Activated naive CD4-positive, alpha-beta T cell treated with anti-CD3 and anti-CD28 coated beads, Interleukin-2, amount 10 ng/mL, durations not matched to agents 7 days and 5 days (primary cell): Measurements from ENCODE around the gene C10orf62.
A peak's percentile ranks its signal among the peaks of the same experiment; 100 is the strongest.

ENCODE experiments used
- CTCF ChIA-PET: fragments of 350-600 bp; sonication (Branson Sonifier 250); formaldehyde crosslinking; loops from one replicate; lab custom pipeline; 2021; ENCODE audit warnings: antibody characterized with exemption; lab: Charles Lee
- DNase-seq: peaks from one replicate; pipeline ENCODE4 v3.0.0-alpha.2; 2020
- H3K27ac Mint-ChIP-seq: one replicate; pipeline ENCODE4 v1.8.0; 2021; ENCODE audit warnings: mild to moderate bottlenecking, moderate library complexity, mixed read lengths
- H3K27me3 Mint-ChIP-seq: one replicate; pipeline ENCODE4 v1.8.0; 2021; ENCODE audit warnings: mild to moderate bottlenecking, mixed read lengths
- H3K36me3 Mint-ChIP-seq: one replicate; pipeline ENCODE4 v1.8.0; 2021; ENCODE audit warnings: mixed read lengths
- H3K4me1 Mint-ChIP-seq: one replicate; pipeline ENCODE4 v1.8.0; 2021; ENCODE audit warnings: mixed read lengths
- H3K4me3 Mint-ChIP-seq: one replicate; pipeline ENCODE4 v1.8.0; 2021; ENCODE audit warnings: mild to moderate bottlenecking, moderate library complexity, mixed read lengths
- H3K9me3 Mint-ChIP-seq: one replicate; pipeline ENCODE4 v1.8.0; 2021; ENCODE audit warnings: mixed read lengths

The C10orf62 gene, protein sequence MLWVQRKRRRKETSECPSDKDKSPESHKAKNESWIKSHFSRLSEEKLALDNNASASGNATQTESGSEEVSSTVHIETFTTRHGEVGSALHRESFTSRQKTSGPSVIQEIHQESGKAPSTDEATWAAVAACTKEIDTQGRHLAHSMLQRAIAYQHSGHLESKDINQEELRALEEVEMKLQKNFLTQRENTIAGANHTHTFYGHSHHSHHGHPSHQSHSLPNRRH

DNA sequence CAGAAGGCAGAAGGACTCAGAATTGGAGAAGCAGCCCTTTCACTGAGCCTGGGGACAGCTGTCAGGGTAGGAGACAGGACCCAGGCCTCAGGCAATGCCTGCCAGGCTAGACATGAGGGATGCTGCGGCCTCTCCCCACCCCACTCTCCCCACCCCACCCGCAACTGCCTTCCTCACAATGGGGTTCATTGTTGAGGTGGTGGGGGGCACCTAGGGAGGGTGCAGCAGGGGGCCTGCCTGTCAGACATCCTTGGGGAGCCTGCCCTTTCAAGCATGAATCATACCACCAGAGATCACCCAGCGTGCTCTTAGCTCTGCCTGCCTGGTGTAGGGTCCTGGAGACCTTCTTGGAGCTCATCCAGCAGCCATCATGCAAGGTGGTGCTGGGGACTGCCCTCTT is at the start of gene C10orf62:
C10orf62 (plus strand) TSS at position 243 of the 400 bp plus-strand sequence. CDS start 177 bp downstream, outside the sequence.
- no peaks in the 10 kb centered on the region for H3K36me3 Mint-ChIP-seq
- DNase-seq: no peak
- no peaks in the 10 kb centered on the region for H3K9me3 Mint-ChIP-seq
- H3K27me3 Mint-ChIP-seq: peaks cover 3% of the 10 kb centered on the region
- H3K4me3 Mint-ChIP-seq: no peak within 1 kb of the TSS
- H3K4me1 Mint-ChIP-seq: peaks cover 5% of the 10 kb centered on the region
- CTCF ChIA-PET: no interaction called here
- H3K27ac Mint-ChIP-seq: peak within 1 kb of the TSS; percentile 55

DNA sequence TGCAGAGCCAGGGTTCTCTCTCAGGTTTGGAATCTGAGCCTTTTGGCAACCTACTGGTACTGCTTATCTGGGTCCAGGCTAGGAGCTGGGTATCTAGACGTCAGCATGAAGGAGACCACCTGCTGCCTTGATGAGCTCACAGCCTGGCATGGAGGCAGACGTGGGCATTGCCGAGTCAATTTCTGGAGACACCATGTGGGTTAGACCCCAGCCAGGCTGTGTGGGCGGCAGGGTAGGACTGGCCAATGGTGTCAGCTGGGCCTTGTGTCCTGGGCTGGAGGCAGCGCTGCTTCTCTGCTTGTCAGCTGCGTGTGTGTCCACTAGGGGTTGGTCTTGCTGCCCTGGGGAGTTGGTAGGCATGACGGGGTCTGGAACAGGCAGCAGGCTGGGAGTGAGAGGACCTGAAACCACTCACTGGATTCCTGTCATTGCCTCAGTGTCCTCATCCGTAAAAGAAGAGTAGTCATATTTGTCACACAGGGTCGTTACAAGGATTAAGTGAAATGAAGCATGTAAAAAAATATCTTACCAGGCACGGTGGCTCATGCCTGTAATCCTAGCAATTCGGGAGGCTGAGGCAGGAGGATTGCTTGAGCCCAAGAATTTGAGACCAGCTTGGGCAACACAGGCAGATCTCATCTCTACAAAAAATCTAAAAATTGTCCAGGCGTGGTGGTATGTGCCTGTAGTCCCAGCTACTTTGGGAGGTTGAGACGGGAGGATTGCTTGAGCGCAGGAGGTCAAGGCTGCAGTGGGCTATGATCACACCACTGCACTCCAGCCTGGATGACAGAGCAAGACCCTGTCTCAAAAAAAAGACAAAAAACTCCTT is 48.6 kb upstream of the C10orf62 start:
- no peaks in the 10 kb centered on the region for H3K9me3 Mint-ChIP-seq
- peaks cover 11% of the 10 kb centered on the region for H3K4me1 Mint-ChIP-seq
- peak overlapping the region; percentile 33 for H3K27ac Mint-ChIP-seq
- CTCF ChIA-PET: interaction anchor here (2.5 kb wide), 1 partner anchor 11 kb away, joined by 5 read pairs; no protein-coding TSS in a partner anchor
- no peak for DNase-seq
- H3K4me3 Mint-ChIP-seq: no peak overlapping the region
- no peaks in the 10 kb centered on the region for H3K27me3 Mint-ChIP-seq
- H3K36me3 Mint-ChIP-seq: no peaks in the 10 kb centered on the region

DNA sequence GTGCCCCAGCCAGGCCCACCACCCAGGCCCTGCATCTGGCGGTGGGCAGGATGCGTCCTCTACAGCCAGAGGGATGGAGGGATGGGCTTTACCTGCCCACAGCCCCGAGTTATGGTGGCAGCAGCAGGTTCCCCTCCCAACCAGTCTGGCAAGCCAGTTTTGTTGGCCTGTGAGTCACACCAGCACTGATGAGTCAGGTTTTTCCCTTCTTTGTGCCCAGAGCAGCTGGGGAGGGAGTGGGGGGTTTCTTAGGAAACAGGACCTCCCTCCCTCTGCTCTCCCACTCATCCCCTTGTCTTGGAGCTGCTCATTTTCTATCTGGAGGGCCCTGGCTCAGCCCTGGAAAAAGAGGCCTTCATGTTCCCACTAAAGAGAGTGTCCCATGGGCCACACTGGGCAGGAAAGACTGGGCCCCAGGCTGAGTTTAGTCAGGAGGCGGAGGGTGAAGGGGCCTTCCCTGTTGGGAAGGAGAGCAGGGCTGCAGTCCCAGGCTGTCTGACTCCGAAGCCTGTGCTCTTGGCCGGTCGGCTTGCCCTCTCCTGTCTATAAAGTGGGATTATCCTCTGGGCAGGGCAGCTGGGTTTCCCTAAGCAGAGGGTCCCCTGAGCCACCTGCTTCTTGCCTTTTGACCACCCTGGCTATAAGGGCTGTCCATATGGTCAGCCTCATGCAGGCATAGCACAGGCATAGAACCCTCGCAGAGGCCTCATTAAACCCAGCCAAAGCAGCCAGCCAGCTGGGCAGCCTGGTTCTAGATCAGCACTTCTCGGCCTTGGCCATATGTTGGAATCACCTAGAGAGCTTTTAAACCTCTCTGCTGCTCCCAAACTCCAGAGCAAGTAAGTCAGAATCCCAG is 47.1 kb upstream of the C10orf62 start:
- H3K4me3 Mint-ChIP-seq: no peak overlapping the region
- no peaks in the 10 kb centered on the region for H3K27me3 Mint-ChIP-seq
- no peaks in the 10 kb centered on the region for H3K36me3 Mint-ChIP-seq
- DNase-seq: no peak
- CTCF ChIA-PET: interaction anchor here (1.3 to 2.5 kb wide), 2 partner anchors 8 to 10 kb away, joined by 5 read pairs; no protein-coding TSS in a partner anchor
- H3K9me3 Mint-ChIP-seq: no peaks in the 10 kb centered on the region
- no peak overlapping the region for H3K27ac Mint-ChIP-seq
- peaks cover 11% of the 10 kb centered on the region for H3K4me1 Mint-ChIP-seq

DNA sequence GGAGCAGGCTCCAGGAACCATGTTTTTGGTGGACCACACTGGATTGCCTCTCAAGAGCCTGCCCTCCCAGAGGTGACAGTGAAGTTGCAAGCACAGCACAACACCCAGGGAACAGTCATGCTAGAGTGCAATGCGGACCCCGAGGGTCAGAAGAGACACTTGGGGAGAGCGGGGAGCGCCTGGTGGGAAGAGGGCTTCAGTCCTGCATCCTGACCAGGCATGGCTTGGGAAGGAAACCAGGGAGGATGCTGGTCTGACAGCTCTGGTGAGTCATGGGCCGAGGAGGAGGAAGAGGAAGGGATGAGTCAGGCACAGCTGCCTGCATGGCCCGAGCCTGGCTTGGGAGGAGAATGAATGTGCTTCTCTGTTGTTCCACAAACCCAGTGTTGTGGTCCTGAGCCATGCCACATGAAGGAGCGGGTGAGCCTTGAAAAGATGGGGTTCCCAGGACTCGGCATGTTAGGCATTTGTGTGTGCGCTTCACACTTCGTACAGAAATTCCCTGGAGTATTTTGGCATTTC is 46.4 kb upstream of the C10orf62 start:
- peak; percentile 36 for DNase-seq
- Mint-ChIP-seq H3K27me3 (no peaks in the 10 kb centered on the region), H3K4me1 (peaks cover 11% of the 10 kb centered on the region), H3K27ac (no peak overlapping the region), H3K36me3 (no peaks in the 10 kb centered on the region), H3K4me3 (no peak overlapping the region), H3K9me3 (no peaks in the 10 kb centered on the region)
- CTCF ChIA-PET: interaction anchor here (1.3 to 2.5 kb wide), 3 partner anchors 9 to 11 kb away, joined by 5 read pairs; no protein-coding TSS in a partner anchor

DNA sequence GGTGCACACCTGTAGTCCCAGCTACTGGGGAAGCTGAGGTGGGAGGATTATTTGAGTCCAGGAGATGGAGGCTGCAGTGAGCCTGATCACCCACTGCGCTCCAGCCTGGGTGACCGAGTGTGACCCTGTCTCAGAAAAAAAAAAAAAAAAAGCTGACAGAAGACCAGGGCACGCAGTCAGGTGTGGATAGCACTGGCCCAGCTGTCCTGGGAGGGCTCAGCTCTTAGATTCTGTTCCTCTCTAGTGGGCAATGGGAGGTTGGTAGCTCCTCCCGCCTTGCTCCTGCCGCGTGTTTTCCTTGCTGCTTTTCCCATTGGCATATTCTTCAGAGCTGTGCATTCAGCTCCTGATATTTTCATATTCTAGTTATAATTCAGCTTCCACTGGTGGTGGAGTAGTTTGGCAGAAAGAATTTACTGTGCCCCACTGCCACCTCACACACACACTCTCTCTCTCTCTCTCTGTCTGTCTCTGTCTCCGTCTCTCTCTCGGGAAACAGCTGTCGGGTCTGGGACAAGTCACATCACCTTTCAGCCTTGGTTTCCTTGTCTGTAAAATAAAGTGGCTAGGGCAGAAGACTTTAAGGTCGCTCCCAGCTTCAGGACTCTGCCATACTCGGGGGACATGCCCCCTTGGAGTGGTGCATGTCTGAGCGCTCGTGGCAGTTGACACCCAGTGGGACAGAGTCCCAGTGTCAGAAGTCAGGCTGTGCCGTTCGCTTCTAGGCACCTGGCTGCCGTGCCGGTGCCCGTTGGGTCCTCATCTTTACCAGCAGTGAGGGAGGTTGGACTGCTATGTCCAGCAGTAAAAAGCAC is 42.9 kb upstream of the C10orf62 start:
- Mint-ChIP-seq H3K27me3 (no peaks in the 10 kb centered on the region), H3K36me3 (no peaks in the 10 kb centered on the region), H3K27ac (no peak overlapping the region), H3K9me3 (no peaks in the 10 kb centered on the region), H3K4me3 (no peak overlapping the region), H3K4me1 (peaks cover 11% of the 10 kb centered on the region)
- no peak for DNase-seq
- CTCF ChIA-PET: interaction anchor here (0.6 to 1.3 kb wide), 4 partner anchors 8 to 84 kb away, joined by 3 to 7 read pairs (median 3); partner anchors contain the start of gene ANKRD2

DNA sequence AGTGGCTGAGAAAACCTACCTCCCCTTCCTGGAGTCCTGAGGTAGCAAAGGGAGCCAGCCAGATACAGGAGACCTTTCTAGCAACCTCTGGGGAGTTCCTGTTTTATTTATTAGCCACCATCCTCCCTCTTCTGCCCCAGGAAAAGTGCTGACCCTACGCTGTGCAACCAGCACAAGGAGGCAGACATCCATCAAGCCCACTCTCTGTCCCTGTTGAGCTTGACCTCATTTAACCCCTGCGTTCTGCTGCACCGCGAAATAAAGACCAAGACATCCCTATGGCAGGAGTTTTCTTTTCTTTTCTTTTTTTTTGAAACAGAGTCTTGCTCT is 42.3 kb upstream of the C10orf62 start:
- H3K9me3 Mint-ChIP-seq: no peaks in the 10 kb centered on the region
- DNase-seq: no peak
- H3K36me3 Mint-ChIP-seq: no peaks in the 10 kb centered on the region
- peaks cover 11% of the 10 kb centered on the region for H3K4me1 Mint-ChIP-seq
- H3K27me3 Mint-ChIP-seq: no peaks in the 10 kb centered on the region
- no peak overlapping the region for H3K27ac Mint-ChIP-seq
- H3K4me3 Mint-ChIP-seq: no peak overlapping the region
- CTCF ChIA-PET: no interaction called here

DNA sequence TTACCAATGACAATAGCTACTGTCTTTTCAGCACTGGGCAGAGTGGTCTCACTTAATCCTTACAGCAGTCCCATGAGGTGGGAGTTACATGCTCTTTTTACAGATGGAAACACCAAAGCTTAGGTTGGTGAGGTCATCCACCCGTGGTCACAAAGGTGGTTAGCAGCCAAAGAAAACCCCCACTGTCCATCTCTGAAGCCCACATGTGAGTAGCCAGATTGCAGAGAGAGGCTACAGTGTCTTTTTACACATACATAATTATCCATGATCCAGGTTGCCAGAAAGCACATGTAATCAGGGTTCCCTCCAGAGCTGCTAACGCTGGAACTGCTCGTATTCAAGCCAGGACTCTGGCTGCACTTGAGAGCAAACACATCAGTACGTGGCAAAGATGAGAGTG is 41.6 kb upstream of the C10orf62 start:
- CTCF ChIA-PET: interaction anchor here (1.4 kb wide), 1 partner anchor 24 kb away, joined by 5 read pairs; no protein-coding TSS in a partner anchor
- H3K27ac Mint-ChIP-seq: no peak overlapping the region
- no peaks in the 10 kb centered on the region for H3K9me3 Mint-ChIP-seq
- H3K36me3 Mint-ChIP-seq: no peaks in the 10 kb centered on the region
- DNase-seq: no peak
- H3K4me1 Mint-ChIP-seq: peaks cover 8% of the 10 kb centered on the region
- H3K4me3 Mint-ChIP-seq: no peak overlapping the region
- H3K27me3 Mint-ChIP-seq: no peaks in the 10 kb centered on the region

DNA sequence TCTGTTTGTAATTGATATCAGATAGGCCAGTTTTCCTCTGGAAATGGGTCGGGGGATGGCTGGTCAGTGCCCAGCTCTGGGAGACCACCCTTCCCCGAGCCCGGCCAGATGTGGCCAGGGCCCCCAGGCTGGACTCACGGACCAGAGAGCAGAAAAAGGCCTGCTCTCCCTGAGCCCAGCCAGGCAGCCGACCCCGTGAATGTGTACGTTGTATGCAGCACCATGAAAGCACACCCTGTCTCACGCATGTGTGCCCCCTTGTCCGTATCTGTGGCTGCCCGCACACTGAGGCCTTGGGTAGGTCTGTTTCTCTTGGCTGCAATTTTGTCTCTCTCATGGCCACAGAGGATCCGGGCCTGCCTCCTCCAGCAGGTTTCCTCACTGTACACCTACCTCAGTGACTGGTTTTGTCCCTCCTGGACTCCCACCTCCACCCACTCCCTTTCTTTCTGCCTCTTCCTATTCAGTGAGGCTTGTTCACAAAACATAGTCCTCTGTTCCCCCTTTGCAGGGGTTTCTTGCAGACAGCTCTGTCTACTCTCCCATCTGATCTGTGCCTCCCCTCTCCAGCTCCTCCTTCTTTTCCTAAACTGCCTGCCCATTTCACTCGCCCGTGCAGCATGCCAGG is 40.6 kb upstream of the C10orf62 start:
- Mint-ChIP-seq H3K4me1 (no peaks in the 10 kb centered on the region), H3K9me3 (no peaks in the 10 kb centered on the region), H3K27ac (no peak overlapping the region), H3K27me3 (no peaks in the 10 kb centered on the region), H3K4me3 (no peak overlapping the region), H3K36me3 (no peaks in the 10 kb centered on the region)
- DNase-seq: no peak
- CTCF ChIA-PET: interaction anchor here (0.8 to 6.4 kb wide), 3 partner anchors 13 to 85 kb away, joined by 3 to 76 read pairs (median 5); no protein-coding TSS in a partner anchor

DNA sequence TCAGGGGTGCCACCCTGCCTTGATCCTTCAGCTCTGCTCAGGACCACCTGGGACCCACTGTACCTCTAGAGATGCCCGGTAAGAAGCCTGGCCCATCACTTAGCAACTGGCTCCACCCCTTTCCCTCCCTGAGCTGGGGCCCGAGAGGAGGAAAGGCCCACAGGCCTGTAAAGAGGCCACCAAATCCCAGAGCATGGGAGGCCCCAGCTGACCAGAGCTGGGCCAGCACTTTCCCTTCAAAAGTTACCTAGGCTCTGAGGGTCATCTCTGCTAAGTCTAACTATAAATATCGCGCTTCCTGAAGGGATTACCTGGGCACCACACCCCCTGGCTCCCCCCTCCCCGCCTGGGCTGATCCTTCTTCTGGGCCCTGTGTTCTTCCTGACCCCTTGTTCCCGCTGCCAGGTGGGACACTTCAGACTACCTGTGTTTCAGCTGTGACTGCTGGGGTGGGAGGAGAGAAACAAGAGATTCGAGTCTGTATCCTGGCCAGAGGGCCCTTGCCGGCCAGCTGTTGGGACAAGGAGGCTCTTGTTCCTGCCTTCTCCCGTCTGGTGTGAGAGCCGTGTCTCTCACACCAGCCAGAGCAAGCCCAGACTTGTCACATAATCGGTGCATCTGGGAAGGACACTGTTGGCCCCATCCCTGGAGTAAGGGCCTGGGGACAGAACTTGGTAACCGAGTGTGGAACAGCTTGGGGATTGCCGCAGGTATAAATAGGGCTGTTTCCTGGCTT is 39.8 kb upstream of the C10orf62 start:
- no peak for DNase-seq
- no peak overlapping the region for H3K27ac Mint-ChIP-seq
- H3K9me3 Mint-ChIP-seq: no peaks in the 10 kb centered on the region
- CTCF ChIA-PET: interaction anchor here (0.8 to 6.4 kb wide), 4 partner anchors 14 to 142 kb away, joined by 3 to 76 read pairs (median 16); no protein-coding TSS in a partner anchor
- H3K4me1 Mint-ChIP-seq: no peaks in the 10 kb centered on the region
- H3K4me3 Mint-ChIP-seq: no peak overlapping the region
- no peaks in the 10 kb centered on the region for H3K27me3 Mint-ChIP-seq
- no peaks in the 10 kb centered on the region for H3K36me3 Mint-ChIP-seq

DNA sequence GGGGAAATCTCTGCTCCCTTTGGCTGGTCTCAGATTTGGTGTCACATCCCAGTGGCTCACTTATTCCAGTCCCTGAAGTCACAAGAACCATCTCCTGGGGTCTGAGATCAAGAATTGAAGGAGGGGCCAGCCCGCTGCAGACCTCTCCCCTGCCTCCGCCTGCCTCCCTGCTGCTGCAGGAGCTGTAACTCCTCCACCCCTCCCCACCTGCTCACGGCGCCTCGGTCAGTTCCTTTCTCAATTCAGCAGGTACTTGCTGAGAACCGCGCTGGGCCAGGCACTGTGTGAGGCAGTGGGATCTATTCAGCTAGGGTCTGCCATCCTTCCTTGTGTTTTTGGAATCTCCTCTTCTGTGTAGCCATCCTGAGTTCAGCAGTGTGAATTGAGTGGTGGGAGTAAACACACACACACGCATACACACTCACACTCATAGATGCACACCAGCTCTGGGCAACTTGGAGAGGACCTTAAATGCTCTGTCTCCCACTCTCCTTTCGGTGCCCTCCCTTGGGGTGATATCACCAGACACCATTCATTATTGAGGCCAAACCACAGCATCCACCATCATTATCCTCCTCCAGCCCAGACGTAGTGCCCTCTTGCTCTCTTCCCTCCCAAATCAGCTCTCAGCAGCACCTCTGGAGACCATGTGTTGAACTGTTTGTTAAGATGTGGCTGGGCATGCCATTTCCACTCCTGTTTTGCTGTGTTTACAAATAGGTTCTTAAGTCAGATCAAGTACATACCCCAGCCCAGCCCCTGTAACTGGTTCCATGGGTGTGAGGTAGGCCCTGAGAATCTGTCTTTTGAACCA is 39.0 kb upstream of the C10orf62 start:
- Mint-ChIP-seq H3K36me3 (no peaks in the 10 kb centered on the region), H3K27ac (no peak overlapping the region), H3K4me3 (no peak overlapping the region), H3K9me3 (no peaks in the 10 kb centered on the region), H3K27me3 (no peaks in the 10 kb centered on the region), H3K4me1 (no peaks in the 10 kb centered on the region)
- DNase-seq: no peak
- CTCF ChIA-PET: interaction anchor here (4.9 to 6.4 kb wide), 2 partner anchors 14 to 143 kb away, joined by 28 to 76 read pairs; no protein-coding TSS in a partner anchor

DNA sequence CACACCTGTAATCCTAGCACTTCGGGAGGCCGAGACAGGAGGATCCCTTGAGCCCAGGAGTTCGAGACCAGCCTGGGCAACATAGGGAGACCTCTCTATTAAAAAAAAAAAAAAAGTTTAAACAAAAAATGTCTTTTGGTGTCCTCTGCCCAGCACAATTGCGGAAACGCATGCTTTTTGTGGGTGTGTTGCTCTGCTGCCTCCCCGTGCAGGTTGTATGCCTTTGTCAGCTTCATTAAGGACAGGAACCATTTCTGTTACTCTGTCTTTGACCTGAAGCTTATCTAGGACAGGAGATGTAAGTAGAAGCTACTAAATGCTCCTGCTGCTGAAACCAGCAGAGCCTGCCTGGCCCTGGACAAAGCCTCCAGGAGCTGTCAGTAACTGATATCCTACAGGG is 38.2 kb upstream of the C10orf62 start:
- DNase-seq: no peak
- Mint-ChIP-seq H3K36me3 (no peaks in the 10 kb centered on the region), H3K27me3 (no peaks in the 10 kb centered on the region), H3K9me3 (no peaks in the 10 kb centered on the region), H3K27ac (no peak overlapping the region), H3K4me3 (no peak overlapping the region), H3K4me1 (no peaks in the 10 kb centered on the region)
- CTCF ChIA-PET: interaction anchor here (1.9 to 6.4 kb wide), 5 partner anchors 9 to 144 kb away, joined by 5 to 76 read pairs (median 31); partner anchors contain the start of gene ANKRD2
